ENCODE data around the gene ETV3.
A peak's percentile ranks its signal among the peaks of the same experiment; 100 is the strongest.

Gene ETV3

DNA sequence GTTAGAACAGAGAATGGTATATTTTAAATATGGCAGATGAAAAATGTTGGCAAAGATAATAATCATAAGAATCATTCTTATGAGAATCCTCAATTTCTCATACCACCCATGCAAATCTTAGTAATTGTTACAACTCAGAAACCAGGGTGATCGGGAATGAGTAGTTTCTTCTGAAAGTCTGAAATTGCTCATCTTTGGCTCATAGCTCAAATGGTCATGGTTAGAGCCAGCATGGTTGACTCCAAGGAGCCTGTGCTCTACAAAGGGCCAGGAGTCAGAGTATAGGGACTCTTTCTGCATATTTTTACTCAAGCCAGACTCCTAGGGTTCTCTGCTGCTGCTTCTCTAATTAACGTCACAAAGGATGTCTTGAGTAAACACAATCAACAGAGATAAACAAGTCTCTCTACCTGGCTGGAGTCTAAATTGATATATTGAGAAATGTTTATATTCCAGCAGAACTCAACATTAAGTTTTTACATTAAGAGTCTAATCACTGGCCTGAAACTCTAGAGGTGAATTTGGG lies 1.9 kb upstream of the ETV3 start:
- no peak for DNase-seq

DNA sequence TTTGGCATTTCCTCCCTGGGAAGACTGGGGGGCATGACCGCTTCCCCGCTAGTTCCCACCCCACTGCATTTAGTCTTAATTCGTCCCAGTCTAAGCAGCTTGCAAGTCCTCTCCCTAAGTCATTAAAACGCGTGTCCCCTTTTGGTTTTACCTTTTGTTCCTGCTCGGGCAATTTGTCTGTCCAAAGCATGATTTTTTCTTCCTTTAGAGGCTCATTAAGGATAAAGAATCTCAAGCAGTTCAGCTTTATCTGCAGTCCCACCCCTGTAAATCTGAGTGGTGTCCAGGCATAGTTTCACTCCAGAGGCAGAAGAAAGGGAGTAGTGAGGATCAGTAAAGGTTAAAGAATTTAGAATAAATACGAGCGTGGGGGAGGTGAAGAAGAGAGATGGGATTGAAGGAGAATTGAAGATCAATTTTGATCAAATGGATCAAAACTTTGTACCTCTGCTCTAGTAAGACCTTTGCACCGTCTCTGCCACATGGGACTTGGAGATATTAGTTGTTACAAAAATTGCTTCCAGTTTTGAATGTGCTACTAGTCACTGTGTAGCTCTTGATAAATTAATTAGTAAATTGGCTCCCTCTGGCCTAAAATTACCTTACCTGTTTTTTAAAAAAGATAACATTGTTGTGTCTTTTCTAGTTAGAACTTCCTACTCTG lies 989 bp upstream of the ETV3 start:
- peak in 2 of 56 donors; percentile 33 to 51 for DNase-seq

- DNase-seq = peak in 3 of 56 donors; percentile 3 to 59 (median 29)
Measured at GRCh38 chr1:157137408-157138219, 581 bp downstream of the ETV3 start.

- DNase-seq = no peak
Measured at GRCh38 chr1:157137046-157137407, 1.2 kb downstream of the ETV3 start.

DNA sequence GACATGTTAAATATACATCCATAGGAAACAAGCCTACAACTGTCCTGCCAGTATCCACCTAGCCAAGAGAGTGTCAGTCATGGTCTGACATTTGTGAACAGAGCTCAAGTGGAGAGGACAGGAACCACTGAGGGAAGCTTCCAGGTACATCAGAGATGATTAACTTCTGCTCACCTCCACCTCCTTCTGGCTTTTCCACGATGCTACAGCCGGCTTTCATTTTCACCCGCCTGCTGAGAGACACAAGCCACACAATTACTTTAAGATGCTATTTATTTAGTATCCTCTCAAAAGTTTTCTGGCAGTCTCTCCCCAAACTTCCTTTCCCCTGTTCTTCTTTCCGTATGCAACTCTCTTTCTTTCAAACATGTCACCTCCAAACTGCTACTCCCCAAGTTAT lies 2.1 kb downstream of the ETV3 start:
- no peak for DNase-seq

DNA sequence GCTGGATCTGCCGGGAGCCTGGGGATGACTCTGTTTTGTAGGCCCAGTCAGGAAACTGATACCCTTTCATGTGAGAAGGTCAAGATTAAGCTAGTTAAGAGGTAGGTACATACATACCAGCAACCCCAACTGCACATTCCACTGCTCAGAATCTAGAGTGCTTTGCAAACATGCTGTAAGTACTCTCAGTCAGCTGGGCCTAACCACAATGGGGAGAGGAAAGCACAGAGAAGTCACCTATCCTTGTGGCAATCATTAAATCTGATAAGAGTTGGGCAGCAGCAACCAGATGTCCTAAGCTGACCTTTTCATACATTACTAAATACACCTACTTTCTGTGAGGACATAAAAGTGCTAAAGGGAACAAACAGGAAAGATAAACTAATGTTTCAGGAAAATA lies 2.5 kb downstream of the ETV3 start:
- DNase-seq = no peak

DNA sequence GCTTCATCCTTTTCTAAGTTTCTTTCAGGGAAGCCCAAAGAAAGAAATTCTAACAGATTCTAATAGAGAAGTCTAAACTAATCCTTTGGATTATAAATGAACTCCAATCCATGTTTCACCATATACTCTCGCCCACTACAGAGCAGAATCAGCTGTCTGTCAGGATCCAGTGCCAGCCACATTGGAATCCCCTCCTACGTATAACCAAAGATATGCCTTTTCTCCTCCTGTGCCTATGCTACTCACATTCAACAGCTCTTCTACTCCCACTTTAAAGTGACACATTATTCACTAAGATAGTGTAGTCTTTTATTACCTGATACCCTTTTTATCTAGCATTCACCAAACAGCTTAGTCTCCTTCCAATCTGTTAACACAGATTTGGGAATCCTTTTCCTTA lies 3.1 kb downstream of the ETV3 start:
- DNase-seq = peak in 10 of 56 donors; percentile 15 to 59 (median 42)

- no peak for DNase-seq
Measured at GRCh38 chr1:157134442-157134841, 3.8 kb downstream of the ETV3 start.

DNA sequence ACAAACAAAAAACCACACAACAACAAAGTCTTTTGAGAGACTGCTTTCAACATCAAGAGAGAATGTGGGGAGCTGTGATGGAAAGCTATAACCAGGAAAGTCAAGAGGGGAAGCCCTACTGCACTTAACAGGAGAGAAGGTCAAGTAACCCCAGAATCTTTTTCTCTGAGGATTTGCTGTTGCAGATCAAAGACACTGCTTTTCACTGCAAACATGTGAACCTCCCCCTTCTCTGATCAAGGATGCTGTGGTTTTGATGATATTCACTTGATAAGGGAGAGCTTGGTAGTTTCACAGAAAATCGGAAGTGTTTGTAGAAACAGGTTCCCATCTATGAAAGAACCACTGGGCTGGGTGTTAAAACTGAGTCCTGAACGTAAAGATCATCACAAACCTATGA lies 4.8 kb downstream of the ETV3 start:
- DNase-seq = no peak

DNA sequence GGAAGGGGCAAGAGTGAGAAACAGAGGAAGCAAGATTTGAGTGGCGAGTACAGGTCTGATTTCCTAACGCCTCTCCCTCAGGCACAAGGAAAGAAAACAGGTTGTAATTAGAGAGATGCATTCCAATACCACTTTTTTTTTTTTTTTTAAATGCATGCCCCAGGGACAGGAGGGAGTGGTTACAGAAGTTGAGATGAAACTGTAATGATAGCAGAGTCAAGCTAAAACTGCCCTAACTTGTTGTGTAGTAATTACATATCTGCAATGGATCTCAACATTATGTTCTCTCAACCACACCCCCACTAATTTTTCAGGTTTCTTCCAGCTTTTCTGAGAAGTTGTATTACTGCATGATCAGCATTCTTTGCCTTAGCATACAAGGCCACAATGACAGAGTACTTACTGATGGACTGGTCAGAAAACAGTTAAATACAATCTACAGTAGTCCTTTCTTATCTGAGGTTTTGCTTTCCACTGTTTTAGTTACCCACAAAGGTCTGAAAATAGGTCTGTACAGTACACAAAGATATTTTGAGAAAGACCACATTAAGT lies 5.5 kb downstream of the ETV3 start:
- no peak for DNase-seq

DNA sequence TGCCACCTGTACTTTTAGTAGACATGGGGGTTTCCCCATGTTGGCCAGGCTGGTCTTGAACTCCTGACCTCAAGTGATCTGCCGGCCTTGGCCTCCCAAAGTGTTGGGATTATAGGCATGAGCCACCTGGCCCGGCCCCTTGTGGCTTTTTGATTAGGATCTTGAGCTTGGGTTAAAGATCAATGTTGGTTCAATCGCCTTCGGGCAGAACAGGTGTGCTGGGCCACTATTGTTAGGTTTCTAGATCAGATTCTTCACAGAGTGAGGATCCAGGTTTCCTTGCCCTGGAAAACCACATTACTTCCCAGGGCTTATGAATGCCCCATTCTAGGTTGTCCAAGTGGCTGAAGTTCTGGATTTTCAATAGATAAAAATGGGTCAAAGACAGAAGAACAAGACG lies 6.1 kb downstream of the ETV3 start:
- DNase-seq = no peak

DNA sequence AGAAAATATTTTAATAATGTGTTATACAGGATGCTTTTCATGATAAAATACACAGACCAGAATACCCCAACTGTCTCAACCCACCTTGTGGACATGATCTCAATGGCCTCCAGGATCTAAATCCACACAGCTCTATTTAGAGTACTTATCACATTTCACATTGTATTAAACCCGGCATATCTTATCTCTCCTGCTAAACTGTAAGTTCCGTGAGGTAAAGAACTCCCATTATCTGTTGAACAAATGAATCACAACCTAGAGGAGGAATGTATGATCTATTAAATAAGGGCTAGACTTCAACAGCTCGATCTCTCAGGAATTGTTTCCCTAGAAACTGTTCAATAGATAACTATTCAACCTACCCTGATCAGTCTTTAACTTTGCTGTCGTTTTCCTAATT lies 6.9 kb downstream of the ETV3 start:
- no peak for DNase-seq

- no peak for DNase-seq
Measured at GRCh38 chr1:157124855-157125254, 13.3 kb downstream of the ETV3 start.

GRCh38 chr1:157119448-157119847 lies 18.7 kb downstream of the ETV3 start:
- DNase-seq = no peak

DNA sequence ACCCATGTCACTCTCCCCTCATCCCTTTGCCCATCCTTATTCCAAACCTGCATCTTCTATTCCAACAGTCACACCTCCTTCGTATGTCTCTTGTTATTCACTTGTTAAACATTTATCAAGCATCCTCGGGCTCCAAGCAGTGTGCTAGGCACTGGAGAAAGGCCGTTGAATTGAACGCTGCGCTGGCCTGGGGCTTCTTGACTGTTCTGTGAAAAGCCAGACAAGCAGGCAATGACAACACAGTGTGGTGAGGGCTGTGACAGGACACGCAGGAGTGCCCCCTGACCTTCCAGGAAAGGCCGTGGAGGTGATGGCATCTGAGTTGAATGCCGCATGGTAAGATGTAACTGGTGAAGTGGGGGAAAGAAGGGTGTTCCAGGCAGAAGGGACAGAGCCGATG lies 19.2 kb downstream of the ETV3 start:
- DNase-seq = no peak

DNA sequence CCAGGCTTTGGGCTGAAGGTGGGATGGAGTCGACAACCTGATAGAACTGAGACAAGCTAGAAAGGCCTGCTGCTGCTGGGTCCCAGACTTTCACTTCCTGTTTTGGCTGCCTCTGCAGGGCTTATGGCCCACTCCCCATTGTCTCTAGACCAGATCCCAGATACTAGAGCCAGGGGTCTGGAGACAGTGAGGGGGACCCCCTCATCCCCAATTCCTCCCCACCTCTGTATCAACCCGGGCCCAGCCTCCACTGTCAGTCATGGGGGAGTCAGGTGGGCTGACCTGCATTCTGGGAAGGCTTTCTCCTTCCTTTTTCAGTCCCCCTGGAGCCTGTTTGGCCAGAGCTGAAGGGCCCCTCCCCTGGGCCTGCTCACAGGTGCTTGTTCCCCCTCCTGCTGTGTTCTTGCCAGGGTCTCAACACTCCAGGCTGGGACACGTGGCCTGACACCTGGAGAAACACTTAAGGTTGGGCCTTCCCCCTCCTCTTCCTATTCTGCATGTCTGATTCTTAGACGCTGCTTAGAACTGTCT lies 20.6 kb downstream of the ETV3 start:
- no peak for DNase-seq

DNA sequence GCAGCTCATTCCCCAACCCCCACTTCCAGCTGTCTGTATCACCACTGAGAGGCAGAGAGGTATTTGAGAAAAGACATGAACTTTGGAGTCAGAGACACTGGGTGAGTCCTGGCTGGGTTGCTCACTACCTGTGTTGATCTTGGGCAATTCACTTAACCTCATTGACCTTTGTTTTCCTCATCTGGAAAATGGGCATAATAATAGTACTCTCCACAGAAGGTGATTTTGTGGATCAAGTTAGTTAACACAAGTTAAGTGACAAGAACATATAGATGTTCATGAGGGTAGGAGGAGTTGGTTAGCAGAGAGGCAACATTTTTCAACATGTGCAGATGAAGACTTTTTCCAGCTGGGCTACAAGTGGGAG lies 21.5 kb downstream of the ETV3 start:
- no peak for DNase-seq

- no peak for DNase-seq
Measured at GRCh38 chr1:157115851-157116736, 22.1 kb downstream of the ETV3 start.

- no peak for DNase-seq
Measured at GRCh38 chr1:157115429-157115838, 22.8 kb downstream of the ETV3 start.

GRCh38 chr1:157114183-157115121 lies 23.7 kb downstream of the ETV3 start:
- DNase-seq = no peak
